ENCODE measurements around the gene ERVK3-1.
"Not testable (repeated sequence)": the region's sequence is repeated elsewhere in the genome, so short reads cannot be mapped to it uniquely, and the experiment has no call there.

ERVK3-1 gene

GRCh38 chr19:58346961-58347929, 42.1 kb downstream of the ERVK3-1 start:
- no peak for DNase-seq (ENCODE audit: low spot score)

- DNase-seq (ENCODE audit: low spot score) = not testable (repeated sequence)
Observed at GRCh38 chr19:58348080-58348479, 42.9 kb downstream of the ERVK3-1 start.

GRCh38 chr19:58349590-58349989, 44.4 kb downstream of the ERVK3-1 start:
- DNase-seq (ENCODE audit: low spot score) = no peak

- no peak for DNase-seq (ENCODE audit: low spot score)
Observed at GRCh38 chr19:58350001-58350861, 45.1 kb downstream of the ERVK3-1 start.

- no peak for DNase-seq (ENCODE audit: low spot score)
Observed at GRCh38 chr19:58350871-58351557, 45.8 kb downstream of the ERVK3-1 start.

- DNase-seq (ENCODE audit: low spot score) = no peak
Observed at GRCh38 chr19:58351558-58351878, 46.3 kb downstream of the ERVK3-1 start.

GRCh38 chr19:58351990-58352755, 47.0 kb downstream of the ERVK3-1 start:
- DNase-seq (ENCODE audit: low spot score) = no peak

GRCh38 chr19:58352760-58353671, 47.8 kb downstream of the ERVK3-1 start, which contains the start of gene A1BG:
TSS of gene A1BG (minus strand) at chr19:58353492. CDS start at chr19:58353437, 55 bp downstream.
- peak; percentile 77 for DNase-seq (ENCODE audit: low spot score)

GRCh38 chr19:58353717-58354477, 48.7 kb downstream of the ERVK3-1 start:
- peak; percentile 50 for DNase-seq (ENCODE audit: low spot score)

- DNase-seq (ENCODE audit: low spot score) = no peak
Observed at GRCh38 chr19:58354478-58355030, 49.4 kb downstream of the ERVK3-1 start.

- DNase-seq (ENCODE audit: low spot score) = no peak
Observed at GRCh38 chr19:58355215-58355796, 50.1 kb downstream of the ERVK3-1 start.

GRCh38 chr19:58355908-58356765, 51.0 kb downstream of the ERVK3-1 start:
- no peak for DNase-seq (ENCODE audit: low spot score)

GRCh38 chr19:58356766-58357480, 51.7 kb downstream of the ERVK3-1 start:
- no peak for DNase-seq (ENCODE audit: low spot score)

- DNase-seq (ENCODE audit: low spot score) = no peak
Observed at GRCh38 chr19:58357481-58358145, 52.4 kb downstream of the ERVK3-1 start.

GRCh38 chr19:58361900-58362271, 56.7 kb downstream of the ERVK3-1 start:
- DNase-seq (ENCODE audit: low spot score) = peak; percentile 91

GRCh38 chr19:58362272-58362994, 57.3 kb downstream of the ERVK3-1 start, which contains the start of gene ZNF497:
TSS of gene ZNF497 (minus strand) at chr19:58362751. CDS start at chr19:58357635, 5,116 bp downstream.
- DNase-seq (ENCODE audit: low spot score) = peak; percentile 100
